ENCODE measurements around the gene TAF1C.

DNA sequence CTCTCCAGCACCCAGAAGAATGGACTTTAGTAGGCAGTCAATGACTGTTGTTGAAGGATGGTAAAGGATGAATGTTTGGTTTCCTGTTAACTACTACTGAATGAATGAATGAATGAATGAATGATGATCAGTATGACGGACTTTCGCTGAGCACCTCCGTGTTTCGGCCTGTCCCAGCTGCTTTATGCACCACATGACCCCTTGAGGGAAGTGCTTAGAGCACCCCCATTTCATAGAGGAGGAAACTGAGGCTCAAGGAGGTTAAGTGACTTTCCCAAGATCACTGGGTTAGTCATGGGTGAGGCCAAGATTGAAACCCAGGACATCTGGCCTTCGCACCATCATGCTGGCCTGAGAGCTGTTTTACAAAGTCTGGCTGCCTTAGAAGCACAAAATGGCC, 46.1 kb upstream of the TAF1C start:
- TF ChIP-seq, protein P1, sequence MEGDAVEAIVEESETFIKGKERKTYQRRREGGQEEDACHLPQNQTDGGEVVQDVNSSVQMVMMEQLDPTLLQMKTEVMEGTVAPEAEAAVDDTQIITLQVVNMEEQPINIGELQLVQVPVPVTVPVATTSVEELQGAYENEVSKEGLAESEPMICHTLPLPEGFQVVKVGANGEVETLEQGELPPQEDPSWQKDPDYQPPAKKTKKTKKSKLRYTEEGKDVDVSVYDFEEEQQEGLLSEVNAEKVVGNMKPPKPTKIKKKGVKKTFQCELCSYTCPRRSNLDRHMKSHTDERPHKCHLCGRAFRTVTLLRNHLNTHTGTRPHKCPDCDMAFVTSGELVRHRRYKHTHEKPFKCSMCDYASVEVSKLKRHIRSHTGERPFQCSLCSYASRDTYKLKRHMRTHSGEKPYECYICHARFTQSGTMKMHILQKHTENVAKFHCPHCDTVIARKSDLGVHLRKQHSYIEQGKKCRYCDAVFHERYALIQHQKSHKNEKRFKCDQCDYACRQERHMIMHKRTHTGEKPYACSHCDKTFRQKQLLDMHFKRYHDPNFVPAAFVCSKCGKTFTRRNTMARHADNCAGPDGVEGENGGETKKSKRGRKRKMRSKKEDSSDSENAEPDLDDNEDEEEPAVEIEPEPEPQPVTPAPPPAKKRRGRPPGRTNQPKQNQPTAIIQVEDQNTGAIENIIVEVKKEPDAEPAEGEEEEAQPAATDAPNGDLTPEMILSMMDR (IDR thresholded peaks at IDR 0.05) = no peak
- no peak for TF ChIP-seq POLR2A (IDR thresholded peaks at IDR 0.05)
